ENCODE data around the gene MDH1.

- TF ChIP-seq POLR2A (IDR thresholded peaks at IDR 0.05) (no peak), CTCF (IDR thresholded peaks at IDR 0.05) (no peak)
These were observed 63.3 kb downstream of the MDH1 start for GRCh38 chr2:63651861-63652651.

Measured in vagina (tissue), 2 donors.